Keratinocyte (primary cell): ENCODE data around the gene RBM38. TPM values are rescaled to one million over a fixed set of nuclear protein-coding genes. Genes with fewer than 3 reads are reported as not detected.
"Not testable (repeated sequence)": the region's sequence is repeated elsewhere in the genome, so short reads cannot be mapped to it uniquely, and the experiment has no call there.

Source experiments
- DNase-seq: peaks from one replicate; pipeline ENCODE4 v3.0.0-alpha.2; 2011; ENCODE audit warnings: low read depth, missing footprints, low spot score
- FAIRE-seq: peaks from 2 replicates; lab custom pipeline; 2011; peaks lifted over from hg19 to GRCh38; lab: Jason Lieb, UNC
- H2AFZ ChIP-seq: 2 replicates; pipeline ENCODE4 v1.6.0; 2012; ENCODE audit warnings: low read length, control low read depth, inconsistent platforms; ENCODE audit not compliant: control insufficient read depth
- H3K27ac ChIP-seq: 2 replicates; pipeline ENCODE4 v1.5.1; 2011; ENCODE audit warnings: low read length; ENCODE audit not compliant: control insufficient read depth, insufficient read depth
- H3K27me3 ChIP-seq: 3 replicates; pipeline ENCODE4 v1.6.0; 2011; ENCODE audit warnings: low read length; ENCODE audit not compliant: control insufficient read depth, insufficient read depth; ENCODE audit errors: extremely low read depth
- H3K36me3 ChIP-seq, 2 experiments: 2 replicates in 1 of 2; 3 replicates in 1 of 2; pipeline ENCODE4 v1.5.1; 2011; ENCODE audit warnings: low read length in 2 of 2, mild to moderate bottlenecking in 1 of 2; ENCODE audit not compliant: control insufficient read depth in 2 of 2, insufficient read depth in 2 of 2; ENCODE audit errors: extremely low read depth in 1 of 2
- H3K4me1 ChIP-seq: 3 replicates; pipeline ENCODE4 v1.5.1; 2011; ENCODE audit warnings: low read length; ENCODE audit not compliant: control insufficient read depth, insufficient read depth; ENCODE audit errors: extremely low read depth
- H3K4me2 ChIP-seq: 3 replicates; pipeline ENCODE4 v1.6.0; 2011; ENCODE audit warnings: low read depth, low read length; ENCODE audit not compliant: control insufficient read depth, insufficient read depth; ENCODE audit errors: extremely low read depth
- H3K4me3 ChIP-seq, 3 experiments: fragments of 200-600 bp in 1 of 3; sonication (generic) in 1 of 3; 2 replicates in 2 of 3; 3 replicates in 1 of 3; pipeline ENCODE4 v1.5.1; 2011 to 2016; ENCODE audit warnings: low read length in 3 of 3, mild to moderate bottlenecking in 3 of 3, control low read depth in 2 of 3, inconsistent platforms in 1 of 3, low read depth in 1 of 3, mixed read lengths in 1 of 3, mixed run types in 1 of 3, moderate library complexity in 1 of 3; ENCODE audit not compliant: control insufficient read depth in 2 of 3, insufficient read depth in 2 of 3; ENCODE audit errors: extremely low read depth in 1 of 3
- H3K79me2 ChIP-seq: 2 replicates; pipeline ENCODE4 v1.6.0; 2012; ENCODE audit warnings: low read length; ENCODE audit not compliant: control insufficient read depth, insufficient read depth
- H3K9ac ChIP-seq: 3 replicates; pipeline ENCODE4 v1.6.0; 2011; ENCODE audit warnings: low read length; ENCODE audit not compliant: control insufficient read depth, insufficient read depth; ENCODE audit errors: extremely low read depth
- H3K9me1 ChIP-seq: 3 replicates; pipeline ENCODE4 v1.6.0; 2011; ENCODE audit warnings: low read length; ENCODE audit not compliant: control insufficient read depth, insufficient read depth; ENCODE audit errors: extremely low read depth
- H3K9me3 ChIP-seq: 2 replicates; pipeline ENCODE4 v1.5.1; 2012; ENCODE audit warnings: low read depth, low read length; ENCODE audit not compliant: control insufficient read depth
- H4K20me1 ChIP-seq: 3 replicates; pipeline ENCODE4 v1.6.0; 2011; ENCODE audit warnings: low read length; ENCODE audit not compliant: control insufficient read depth, insufficient read depth; ENCODE audit errors: extremely low read depth
- CTCF ChIP-seq, 3 experiments: IDR thresholded peaks in 1 of 3; conservative IDR thresholded peaks in 1 of 3; optimal IDR thresholded peaks in 1 of 3; 2 replicates in 2 of 3; 3 replicates in 1 of 3; pipeline versions ENCODE3 to v1.5.1; 2011; ENCODE audit warnings: low read length in 3 of 3, mild to moderate bottlenecking in 3 of 3, moderate library complexity in 2 of 3, control low read depth in 1 of 3, inconsistent platforms in 1 of 3; ENCODE audit not compliant: insufficient read depth in 2 of 3; ENCODE audit errors: extremely low read depth in 1 of 3
- EZH2 ChIP-seq: IDR thresholded peaks from one replicate; pipeline ENCODE4 v1.6.1; 2012; ENCODE audit warnings: inconsistent platforms, mild to moderate bottlenecking, low read length, moderate library complexity
- dilution Hi-C: fragments of 300-500 bp; cut with MboI; formaldehyde crosslinking; loops from one replicate; pipeline ENCODE4 v1.7.0; 2020; ENCODE audit warnings: low sequenced_read_pairs; ENCODE audit not compliant: extremely low pct_ligation_motif_present
- polyA plus RNA-seq, 5 experiments: library from polyadenylated mRNA; depleted of rRNA in 3 of 5; stranded (reverse) in 3 of 5; stranded (forward) in 1 of 5; unstranded in 1 of 5; fragments of >200 nt; gene quantifications; 1 replicate in 1 of 5; 2 replicates in 3 of 5; 3 replicates in 1 of 5; pipeline versions ENCODE4 v1.2.1 to v1.2.3, GENCODE V29; 2011 to 2012; ENCODE audit warnings: missing spikeins in 2 of 5, low read depth in 1 of 5, low replicate concordance in 1 of 5

RBM38 gene
- polyA plus RNA-seq, 1 donor (not counting 4 experiments of a cell fraction or from before 2014, with no cell fraction given) = 5.1 TPM

GRCh38 chr20:57417830-57418780, 26.9 kb downstream of the RBM38 start:
- Histone ChIP-seq H3K27me3 (peaks cover 60% of the 10 kb centered on the region), H3K27ac (no peak overlapping the region), H3K9ac (no peak overlapping the region), H3K4me1 (no peaks in the 10 kb centered on the region), H3K36me3 (no peaks in the 10 kb centered on the region), H4K20me1 (no peaks in the 10 kb centered on the region), H3K9me3 (no peaks in the 10 kb centered on the region), H2AFZ (no peak overlapping the region), H3K4me3 (no peak overlapping the region), H3K79me2 (no peaks in the 10 kb centered on the region), H3K9me1 (no peaks in the 10 kb centered on the region), H3K4me2 (no peak overlapping the region)
- no peak for FAIRE-seq
- dilution Hi-C loops = no loop called here
- TF ChIP-seq EZH2 (no peak), CTCF (optimal IDR thresholded peaks at IDR 0.05 in 1 of 3, IDR thresholded peaks at IDR 0.05 in 1 of 3, conservative IDR thresholded peaks at IDR 0.05 in 1 of 3; ENCODE audit: extremely low read depth in 1 of 3, insufficient read depth in 2 of 3, low read length in 3 of 3) (no peak)
- no peak for DNase-seq

GRCh38 chr20:57419479-57419878, 28.3 kb downstream of the RBM38 start:
- H3K9me1 ChIP-seq, H3K79me2 ChIP-seq, FAIRE-seq: not testable (repeated sequence)

More at GRCh38 chr20:57419479-57419878, 28.3 kb downstream of the RBM38 start:
- H3K4me3 ChIP-seq, H4K20me1 ChIP-seq, H3K4me1 ChIP-seq, H3K9ac ChIP-seq, H2AFZ ChIP-seq, H3K36me3 ChIP-seq, H3K4me2 ChIP-seq, H3K9me3 ChIP-seq, H3K27ac ChIP-seq, DNase-seq, dilution Hi-C loops: not testable (repeated sequence)
- peaks cover 57% of the 10 kb centered on the region for H3K27me3 ChIP-seq
